ENCODE data around the gene SUN2. TPM values are rescaled to one million over a fixed set of nuclear protein-coding genes. Genes with fewer than 3 reads are reported as not detected.

The SUN2 gene
- total and polyA plus RNA-seq, 10 of the 15 experiments (the other 5 are each of a cell fraction or from before 2014, with no cell fraction given), result 0.18 to 107 (median 35.9) TPM

GRCh38 chr22:38793721-38794466, 38.1 kb upstream of the SUN2 start, which contains the start of gene DNAL4 (continued):
- TF ChIP-seq MLLT1 (IDR thresholded peaks at IDR 0.05) (0 out of 2 replicates have a peak, but pooled peaks have one; percentile 23), ZZZ3 (IDR thresholded peaks at IDR 0.05; ENCODE audit: control insufficient read depth, insufficient read length, low read depth) (no peak), USF1 (IDR thresholded peaks at IDR 0.05; ENCODE audit: borderline replicate concordance, extremely low read length, insufficient read depth, low read depth, low read length) (no peak), HDAC2 (IDR thresholded peaks at IDR 0.05) (no peak), YY1 (IDR thresholded peaks at IDR 0.05; ENCODE audit: low read depth, low read length) (0 out of 2 replicates have a peak, but pooled peaks have one; percentile 16), PML (IDR thresholded peaks at IDR 0.05; ENCODE audit: low read length) (no peak), JUND (IDR thresholded peaks at IDR 0.05; ENCODE audit: low read depth, low read length) (no peak), HSF1 (IDR thresholded peaks at IDR 0.05; ENCODE audit: low read depth, low read length) (no peak), ZBTB11 (CRISPR knock-in tag; IDR thresholded peaks at IDR 0.05) (no peak), SPI1 (IDR thresholded peaks at IDR 0.05; ENCODE audit: borderline replicate concordance, insufficient read depth, low read depth, low read length) (peak; percentile 44; the same call in 1 of the 2 replicates), SUZ12 (IDR thresholded peaks at IDR 0.05; ENCODE audit: unreplicated experiment) (no peak), STAT3 (IDR thresholded peaks at IDR 0.05; ENCODE audit: low read depth, low read length) (no peak), POLR2A (IDR thresholded peaks at IDR 0.05; ENCODE audit: low read depth, low read length) (peak; percentile 85), CHD1 (IDR thresholded peaks at IDR 0.05; ENCODE audit: low read depth, low read length) (no peak), IKZF2 (IDR thresholded peaks at IDR 0.05) (no peak), EED (IDR thresholded peaks at IDR 0.05; ENCODE audit: low read depth) (no peak), SREBF1 (IDR thresholded peaks at IDR 0.05; ENCODE audit: low read length) (no peak), CREM (IDR thresholded peaks at IDR 0.05; ENCODE audit: low read depth) (peak; percentile 54; the same call in 1 of the 2 replicates), CBX5 (IDR thresholded peaks at IDR 0.05; ENCODE audit: low read depth) (no peak), SRF (IDR thresholded peaks at IDR 0.05; ENCODE audit: low read depth in 2 of 2, low read length in 2 of 2) (peak; percentile 31 to 89; a peak in 3 of 4 replicates)
- TF ChIP-seq, protein P1, sequence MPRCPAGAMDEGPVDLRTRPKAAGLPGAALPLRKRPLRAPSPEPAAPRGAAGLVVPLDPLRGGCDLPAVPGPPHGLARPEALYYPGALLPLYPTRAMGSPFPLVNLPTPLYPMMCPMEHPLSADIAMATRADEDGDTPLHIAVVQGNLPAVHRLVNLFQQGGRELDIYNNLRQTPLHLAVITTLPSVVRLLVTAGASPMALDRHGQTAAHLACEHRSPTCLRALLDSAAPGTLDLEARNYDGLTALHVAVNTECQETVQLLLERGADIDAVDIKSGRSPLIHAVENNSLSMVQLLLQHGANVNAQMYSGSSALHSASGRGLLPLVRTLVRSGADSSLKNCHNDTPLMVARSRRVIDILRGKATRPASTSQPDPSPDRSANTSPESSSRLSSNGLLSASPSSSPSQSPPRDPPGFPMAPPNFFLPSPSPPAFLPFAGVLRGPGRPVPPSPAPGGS (IDR thresholded peaks at IDR 0.05; ENCODE audit: borderline replicate concordance, insufficient read depth, low read depth, low read length, poor library complexity, severe bottlenecking), result no peak

Data from GM12878 (cell line).